ENCODE measurements around the gene ZNF628. TPM values are rescaled to one million over a fixed set of nuclear protein-coding genes. Genes with fewer than 3 reads are reported as not detected.

ZNF628 gene
- total RNA-seq, 1 donor from 2014 or later = 10.1 TPM

DNA sequence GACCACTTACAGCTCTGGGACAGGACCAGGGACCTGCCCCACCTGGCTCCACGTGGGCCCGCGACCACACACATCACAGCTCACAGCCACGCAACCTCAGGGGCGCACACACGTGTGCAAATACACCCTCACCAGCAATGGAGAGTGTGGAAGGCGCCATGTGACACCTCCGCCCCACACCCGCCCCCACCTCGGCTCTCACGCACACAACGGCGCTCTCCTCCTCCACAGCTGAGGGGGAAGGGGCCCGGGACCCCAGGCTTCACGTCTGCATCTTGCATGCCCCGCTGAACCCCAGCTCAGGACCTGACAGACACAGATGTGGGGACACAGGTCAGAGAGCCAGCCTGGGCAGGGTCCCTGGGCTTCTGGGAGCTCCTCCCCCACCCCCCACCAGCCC lies 26.9 kb upstream of the ZNF628 start:
- no peak for DNase-seq (ENCODE audit: extremely low read depth, low read depth, low spot score)

DNA sequence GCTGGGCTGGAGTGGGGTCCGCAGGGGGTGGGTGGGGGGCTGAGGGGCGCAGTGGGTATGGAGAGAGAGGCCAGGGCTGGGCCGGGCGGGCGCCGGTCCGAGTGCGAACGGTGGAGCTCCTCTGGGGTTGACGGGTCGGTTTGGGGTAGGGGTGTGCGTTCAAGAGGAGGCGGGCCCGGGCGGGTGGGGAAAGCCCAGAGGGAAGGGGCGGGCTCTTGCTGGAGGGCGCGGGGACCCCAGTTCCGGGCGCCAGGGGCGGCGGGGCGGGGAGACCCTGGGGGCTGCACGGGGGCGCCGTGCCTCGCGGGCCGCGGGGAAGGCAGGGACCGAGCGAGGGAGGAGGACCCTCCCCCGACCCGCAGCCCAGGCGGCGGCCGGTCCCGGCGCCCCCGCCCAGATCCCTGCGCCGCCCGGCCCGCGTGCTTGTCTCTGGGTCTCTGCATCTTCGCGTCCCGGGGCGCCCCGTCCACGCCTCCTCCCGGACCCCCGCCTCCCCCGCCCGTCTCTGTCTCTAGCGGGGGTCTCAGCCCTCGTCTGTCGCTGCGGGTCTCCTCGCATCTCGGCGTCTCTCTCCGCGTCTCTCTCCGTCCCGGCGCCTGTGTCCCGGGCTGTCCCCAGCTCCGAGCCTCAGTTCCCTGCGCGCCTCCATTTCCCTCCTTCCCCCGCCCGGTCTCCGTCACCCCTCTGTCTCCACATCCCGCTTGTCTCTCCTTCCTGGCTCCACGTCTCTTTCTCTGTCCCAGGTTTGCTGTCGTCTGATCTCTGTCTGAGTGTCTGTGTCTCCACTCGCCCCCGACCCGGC lies 25.1 kb upstream of the ZNF628 start:
- no peak for DNase-seq (ENCODE audit: extremely low read depth, low read depth, low spot score)

DNA sequence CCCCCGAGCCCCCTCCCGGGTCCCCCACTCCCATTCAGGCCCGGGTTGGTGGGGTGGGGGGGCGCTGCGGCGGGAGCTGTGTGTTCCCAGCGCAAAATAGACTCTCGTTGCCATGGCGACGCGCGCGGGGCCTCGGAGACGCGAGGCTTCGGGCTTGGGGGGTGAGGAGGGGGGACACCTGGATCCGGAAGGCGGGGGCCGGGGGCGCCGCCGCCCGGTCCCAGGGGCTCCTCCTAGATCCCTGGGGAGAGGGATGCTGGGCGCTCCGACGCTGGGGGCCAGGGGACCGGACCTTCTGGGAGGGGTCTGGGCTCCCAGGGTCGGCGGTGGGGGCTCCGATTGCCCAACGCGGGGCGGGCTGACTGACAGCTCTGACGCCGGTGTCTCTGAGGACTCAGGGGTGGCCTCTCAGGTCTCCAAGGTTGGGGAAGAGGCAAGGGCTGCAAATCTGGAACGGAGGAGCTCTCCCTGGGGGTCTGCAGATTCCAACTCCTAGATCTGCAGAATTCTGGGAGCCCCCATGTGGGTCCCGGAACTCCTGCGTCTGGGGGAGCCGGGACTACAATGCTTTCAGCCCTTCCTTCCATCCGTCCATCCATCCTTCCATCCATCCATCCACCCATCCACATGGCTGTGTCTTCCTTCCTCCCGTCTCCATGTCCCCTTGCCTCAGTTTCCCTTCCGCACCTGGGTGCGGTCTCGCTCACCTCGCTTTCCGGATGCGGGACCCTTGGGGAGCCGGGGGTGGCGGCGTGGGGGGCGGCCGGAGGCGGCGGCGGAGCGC lies 24.3 kb upstream of the ZNF628 start:
- no peak for DNase-seq (ENCODE audit: extremely low read depth, low read depth, low spot score)

DNA sequence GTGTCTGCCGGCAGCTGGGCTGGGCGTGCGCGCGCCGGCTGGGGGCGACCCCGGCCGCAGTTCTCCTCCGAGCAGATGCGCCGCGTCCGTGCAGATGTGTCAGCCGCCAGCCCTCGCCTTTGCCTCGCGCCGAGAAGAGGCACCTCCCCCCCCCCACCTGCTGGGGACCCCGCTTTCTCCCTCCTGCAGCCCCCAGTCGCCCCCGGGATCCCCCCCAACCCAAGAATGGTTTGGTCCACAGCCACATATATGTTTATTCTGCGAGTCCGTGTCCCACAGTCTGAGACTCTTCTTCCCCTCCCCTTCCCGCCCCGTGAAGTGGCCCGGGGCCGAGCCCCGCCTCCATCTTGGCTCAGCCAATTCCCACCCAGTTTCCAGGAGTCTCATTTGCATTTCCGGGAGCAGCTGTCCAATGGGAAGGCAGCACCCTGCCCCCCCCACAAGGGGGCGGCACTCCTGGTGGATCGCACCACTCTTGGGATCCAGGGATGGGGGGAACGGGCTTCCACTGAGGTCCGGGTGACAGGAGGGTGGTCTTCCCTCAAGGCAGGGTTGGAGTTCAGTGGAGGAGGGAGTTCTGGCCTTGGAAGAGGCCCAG lies 23.6 kb upstream of the ZNF628 start:
- DNase-seq (ENCODE audit: extremely low read depth, low read depth, low spot score) = no peak

DNA sequence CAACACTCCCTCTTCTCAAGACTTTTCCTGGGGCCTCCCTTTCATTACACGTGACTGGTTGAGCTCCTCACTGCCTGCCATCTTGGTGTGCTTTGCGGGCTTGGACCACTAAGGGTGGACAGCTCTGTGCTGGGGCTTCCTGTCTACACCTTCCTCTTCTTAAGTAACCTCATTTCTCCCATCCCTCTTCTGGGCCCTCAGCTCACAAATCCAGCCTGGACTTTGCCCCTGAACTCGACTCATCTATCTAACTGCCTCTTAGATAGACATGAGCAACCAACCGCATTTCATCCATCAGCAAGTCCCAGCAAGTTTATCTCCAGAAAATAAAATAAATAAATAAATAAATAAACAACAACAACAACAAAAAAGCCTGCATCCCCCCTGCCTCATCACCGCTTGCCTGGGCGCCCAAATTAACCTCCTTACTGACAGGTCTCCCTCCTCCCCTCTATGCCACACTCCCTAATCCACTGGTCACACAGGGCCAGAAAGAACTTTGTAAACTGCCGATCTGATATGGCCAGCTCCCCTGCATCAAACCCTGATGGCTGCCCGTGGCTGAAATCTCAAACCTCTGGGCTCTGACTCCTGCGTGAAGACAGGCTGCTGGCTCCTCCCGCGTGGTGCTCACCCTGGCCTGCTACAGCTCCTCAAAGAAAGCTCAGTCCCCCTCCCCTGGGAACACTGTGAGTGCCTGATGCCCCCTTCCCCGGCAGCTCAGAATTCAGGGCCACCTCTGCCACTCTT lies 22.7 kb upstream of the ZNF628 start:
- no peak for DNase-seq (ENCODE audit: extremely low read depth, low read depth, low spot score)

DNA sequence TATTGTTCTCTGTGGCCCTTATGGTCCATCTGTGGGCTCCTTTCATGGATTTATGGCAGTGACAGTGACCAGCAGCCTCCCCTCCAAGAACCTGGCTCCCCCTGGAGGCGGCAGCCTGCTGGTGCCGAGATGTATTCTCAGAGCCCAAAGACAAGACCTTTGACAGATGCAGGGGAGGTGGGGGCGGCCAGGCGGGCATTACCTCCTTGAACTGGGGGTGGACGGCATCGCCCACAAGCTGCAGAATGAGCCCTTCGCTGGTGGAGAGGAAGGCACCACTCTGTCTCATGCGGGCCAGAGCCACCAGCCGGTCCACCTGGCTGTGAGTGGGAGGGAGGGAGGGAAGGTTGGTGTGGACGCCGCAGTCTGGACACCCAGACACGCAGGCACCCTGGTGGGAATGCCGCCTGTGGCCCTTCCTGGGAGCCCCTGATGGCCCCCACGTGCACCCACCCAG lies 21.6 kb upstream of the ZNF628 start:
- no peak for DNase-seq (ENCODE audit: extremely low read depth, low read depth, low spot score)

DNA sequence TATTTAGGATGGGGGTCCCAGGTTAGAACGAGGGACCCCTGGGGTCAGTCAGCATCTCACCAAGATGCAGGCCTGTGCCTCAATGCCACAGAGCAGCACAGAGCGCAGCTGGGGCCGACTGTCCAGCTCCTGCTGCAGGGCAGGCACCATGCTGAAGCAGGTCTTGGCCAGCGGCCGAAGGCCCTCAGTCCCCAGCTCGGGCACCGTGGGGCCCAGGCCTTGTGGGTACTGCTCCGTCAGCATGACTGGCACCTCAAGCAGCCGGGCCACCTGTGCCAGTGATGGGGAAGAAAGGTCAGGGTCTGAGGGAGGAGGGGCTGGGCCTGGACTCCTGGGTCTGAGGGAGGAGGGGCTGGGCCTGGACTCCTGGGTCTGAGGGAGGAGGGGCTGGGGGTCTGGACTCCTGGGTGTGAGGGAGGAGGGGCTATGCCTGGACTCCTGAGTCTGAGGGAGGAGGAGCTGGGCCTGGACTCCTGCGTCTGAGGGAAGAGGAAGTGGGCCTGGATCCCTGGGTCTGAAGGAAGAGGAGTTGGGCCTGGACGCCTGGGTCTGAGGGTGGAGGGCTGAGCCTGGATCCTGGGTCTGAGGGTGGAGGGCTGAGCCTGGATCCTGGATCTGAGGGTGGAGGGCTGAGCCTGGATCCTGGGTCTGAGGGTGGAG lies 20.7 kb upstream of the ZNF628 start:
- DNase-seq (ENCODE audit: extremely low read depth, low read depth, low spot score) = no peak

DNA sequence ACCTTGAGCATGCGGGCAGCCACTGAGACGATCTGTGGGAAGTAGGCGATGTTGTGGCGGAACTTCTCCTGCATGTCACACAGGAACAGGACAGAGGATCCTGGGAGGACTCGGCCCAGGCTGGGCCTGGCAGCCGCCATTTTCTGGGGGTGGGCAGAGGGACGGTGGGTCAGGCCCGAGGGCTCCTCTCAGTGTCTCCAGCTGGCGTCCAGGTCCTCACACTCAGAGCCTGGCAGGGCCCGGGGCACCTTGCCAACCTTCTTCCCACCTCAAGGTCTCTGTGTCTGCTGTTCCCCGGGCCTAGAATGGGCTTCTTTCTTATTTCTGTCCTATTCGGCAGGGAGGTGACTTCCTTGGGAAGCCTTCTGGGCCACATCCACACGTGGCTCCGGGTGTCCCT lies 20.1 kb upstream of the ZNF628 start:
- no peak for DNase-seq (ENCODE audit: extremely low read depth, low read depth, low spot score)

DNA sequence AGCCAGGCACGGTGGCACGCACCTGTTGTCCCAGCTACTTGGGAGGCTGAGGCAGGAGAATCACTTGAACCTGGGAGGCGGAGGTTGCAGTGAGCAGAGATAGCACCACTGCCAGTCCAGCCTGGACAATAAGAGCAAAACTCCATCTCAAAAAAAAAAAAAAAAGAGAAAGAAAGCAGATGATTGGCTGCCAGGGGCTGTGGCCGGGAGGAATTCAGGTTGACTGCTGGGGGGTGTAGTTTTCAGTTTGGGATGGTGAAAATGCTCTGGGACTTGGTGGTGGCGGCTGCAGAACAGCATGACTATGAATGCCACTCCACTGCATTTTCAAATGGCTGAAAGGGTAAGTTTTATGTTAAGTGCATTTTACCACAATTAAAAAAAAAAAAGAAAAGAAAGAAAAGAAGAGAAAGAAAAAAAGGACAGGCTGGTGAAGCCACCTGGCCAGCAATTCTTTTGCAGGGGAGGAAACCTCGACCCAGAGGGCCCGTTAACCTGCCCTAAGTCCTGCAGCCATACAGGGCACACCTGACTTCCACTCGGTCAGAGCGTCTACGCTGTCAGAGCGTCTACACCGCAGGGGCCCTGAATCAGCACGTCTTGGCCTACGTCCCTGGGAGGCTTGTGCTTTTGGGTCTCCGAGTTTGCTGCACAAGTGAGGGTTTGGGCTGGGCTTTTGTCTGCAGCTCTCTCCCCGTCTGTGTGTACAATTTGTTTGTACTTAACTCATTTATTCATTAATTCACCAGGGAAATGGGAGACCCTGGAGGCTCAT lies 18.5 kb upstream of the ZNF628 start:
- DNase-seq (ENCODE audit: extremely low read depth, low read depth, low spot score) = no peak

DNA sequence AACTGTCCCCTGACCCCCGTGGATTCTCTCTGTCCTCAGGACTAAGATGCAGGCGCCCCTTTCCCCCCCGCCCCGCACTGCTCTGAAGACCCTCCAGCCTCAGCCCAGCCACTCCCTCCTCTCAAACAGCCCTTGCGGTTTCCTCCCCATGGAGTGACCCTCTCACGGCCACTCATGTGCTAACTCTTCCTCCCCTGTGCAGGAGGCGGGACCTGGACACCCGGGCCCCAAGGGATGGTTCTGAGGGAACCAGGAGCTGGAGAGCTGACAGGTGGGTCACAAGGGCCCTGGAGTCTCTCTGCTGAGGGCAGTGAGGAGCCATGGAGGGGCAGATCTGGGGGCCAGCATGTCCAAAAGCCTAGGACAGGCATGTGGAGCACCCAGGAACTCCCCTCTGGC lies 16.9 kb upstream of the ZNF628 start:
- DNase-seq (ENCODE audit: extremely low read depth, low read depth, low spot score) = no peak

DNA sequence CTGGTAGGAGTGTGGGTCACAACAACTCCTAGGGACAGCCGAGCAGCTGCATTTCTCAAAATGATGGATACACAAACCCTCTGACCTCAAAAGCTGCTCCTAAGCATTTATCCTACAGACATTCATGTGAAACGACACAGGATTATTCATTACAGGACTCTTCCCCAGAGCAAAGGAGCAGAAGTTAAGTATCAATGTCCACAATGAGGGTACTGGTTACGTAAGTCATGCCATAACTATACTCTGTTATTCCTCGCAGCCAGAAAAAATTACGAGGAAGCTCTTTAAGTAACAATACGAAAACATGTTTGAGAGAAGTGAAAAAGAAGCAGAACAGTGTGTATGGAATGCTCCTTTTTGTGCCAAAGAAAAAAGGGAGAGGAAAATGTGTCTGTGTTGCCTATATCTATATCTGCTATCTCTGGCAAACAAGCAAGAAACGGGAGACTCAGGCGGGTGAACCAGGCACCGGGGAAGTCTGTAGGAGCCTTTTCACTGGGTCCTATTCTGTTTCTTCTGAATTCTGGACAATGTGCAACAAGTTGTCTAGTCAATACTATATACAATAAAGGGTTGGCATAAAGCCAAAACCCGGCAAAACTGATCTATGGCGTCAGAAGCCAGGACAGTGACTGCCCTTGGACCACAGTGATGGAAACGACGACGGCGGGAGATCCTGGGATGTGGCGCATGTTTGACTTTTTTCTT lies 16.3 kb upstream of the ZNF628 start:
- DNase-seq (ENCODE audit: extremely low read depth, low read depth, low spot score) = no peak

DNA sequence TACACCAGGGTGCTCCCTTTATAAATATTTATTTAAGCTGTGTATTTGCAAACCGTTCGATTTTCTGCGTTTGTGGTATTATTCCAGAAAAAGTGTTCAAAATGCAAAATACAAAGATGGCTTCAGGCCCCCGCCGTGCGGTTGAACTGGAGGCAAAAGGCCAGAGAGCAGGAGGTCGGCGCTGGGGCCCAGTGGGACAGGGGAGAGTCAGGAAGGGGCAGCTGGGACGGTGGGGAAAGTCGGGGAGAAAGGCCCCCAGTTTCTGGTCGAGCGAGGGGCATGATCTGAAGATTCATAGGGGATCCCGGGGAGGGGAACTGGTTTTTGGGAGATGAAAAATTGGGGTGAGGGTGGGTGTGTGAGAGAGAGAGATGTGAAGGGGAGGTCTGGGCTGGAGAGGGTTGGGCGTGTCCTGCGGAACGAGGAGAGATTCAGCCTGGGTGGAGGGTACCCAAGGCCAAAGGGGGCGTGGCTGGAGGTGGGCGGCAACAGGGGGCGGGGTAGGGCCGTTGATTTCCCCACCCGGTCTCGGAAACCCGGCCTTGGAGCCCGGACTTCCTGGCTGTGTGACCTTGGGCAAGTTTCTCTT lies 15.7 kb upstream of the ZNF628 start:
- no peak for DNase-seq (ENCODE audit: extremely low read depth, low read depth, low spot score)

DNA sequence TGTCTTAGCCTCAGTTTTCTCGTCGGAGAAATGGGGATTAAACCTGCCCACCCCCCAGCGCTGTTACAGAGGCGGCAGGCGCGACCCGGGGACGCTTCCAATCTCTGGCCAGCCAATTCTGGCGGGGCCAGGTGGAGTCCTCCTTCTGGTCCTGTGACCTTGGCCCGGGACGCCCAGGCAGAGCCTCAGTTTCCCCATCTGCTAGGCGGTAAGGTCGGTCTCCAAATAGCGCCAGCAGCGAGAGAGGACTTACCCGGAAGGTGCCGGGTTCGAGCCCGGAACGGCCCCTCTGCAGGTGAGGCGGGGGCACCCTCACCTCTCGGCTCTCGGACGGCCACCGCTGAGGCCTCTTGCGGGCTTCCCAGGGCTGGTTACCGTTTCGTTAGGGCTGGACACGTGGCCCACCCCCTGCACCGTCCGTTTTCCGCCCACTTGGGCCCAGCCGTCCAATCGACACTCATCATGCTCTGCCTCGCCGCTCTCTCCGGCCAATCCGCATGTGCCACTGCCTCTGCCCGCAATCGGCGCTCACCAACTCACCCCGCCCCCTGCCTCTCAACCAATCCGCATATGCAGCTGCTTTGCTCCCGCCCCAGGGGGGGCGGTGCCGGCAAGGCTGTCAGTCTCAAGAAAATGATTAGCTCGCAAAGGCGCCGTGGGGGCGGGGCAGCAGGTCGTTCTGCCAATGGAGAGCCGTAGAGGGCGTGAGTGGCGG lies 15.0 kb upstream of the ZNF628 start, which contains the start of gene ISOC2:
TSS of gene ISOC2 (minus strand) at position 384 of the 715 bp plus-strand sequence. CDS start 5,156 bp downstream, outside the sequence.
- DNase-seq (ENCODE audit: extremely low read depth, low read depth, low spot score) = peak; percentile 89

DNA sequence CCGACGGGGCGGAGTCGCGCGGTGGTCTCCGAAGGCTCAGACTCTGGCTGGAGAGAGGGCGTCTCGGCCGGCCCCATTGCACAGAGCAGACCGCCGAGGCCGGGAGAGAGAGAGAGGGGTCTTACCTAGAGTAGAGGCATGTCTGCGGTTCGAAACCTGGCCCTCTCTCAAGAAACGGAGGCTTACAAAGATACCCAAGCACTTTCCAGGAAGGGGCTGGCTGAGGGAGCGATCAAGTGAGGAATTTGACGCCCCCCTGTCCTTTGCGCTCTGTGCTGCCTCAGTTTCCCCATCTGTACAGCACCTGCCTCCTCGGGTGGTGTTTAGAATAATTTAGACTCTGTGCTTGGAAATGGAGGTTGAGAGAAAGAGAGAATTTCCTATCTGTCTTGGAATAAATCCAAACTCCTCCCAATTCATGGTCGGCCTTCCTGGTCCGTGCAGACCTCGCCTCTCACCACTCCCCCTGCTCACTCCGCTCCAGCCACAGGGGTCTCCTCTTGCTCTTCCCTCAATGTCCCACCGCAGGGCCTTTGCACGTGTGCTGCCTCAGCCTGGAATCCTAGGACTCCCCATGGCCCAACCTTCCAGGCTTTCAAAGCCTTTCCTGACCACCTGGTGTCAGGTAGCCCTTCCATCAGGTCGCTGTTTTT lies 14.3 kb upstream of the ZNF628 start:
- DNase-seq (ENCODE audit: extremely low read depth, low read depth, low spot score) = no peak

DNA sequence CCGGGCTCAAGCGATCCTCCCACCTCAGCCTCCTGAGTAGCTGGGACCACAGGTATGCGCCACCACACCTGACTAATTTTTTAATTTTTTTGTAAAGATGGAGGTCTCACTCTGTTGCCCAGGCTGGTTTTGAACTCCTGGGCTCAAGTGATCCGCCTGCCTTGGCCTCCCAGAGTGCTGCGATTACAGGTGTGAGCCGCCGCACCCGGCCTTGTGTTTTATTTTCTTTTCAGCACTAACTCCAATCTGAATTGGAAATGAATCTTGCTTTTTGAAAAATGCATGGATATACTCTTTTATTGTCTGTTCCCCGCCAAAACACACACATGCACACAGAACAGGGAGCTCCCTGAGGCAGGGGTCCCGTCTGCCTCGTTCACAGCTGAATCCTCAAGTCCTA lies 13.7 kb upstream of the ZNF628 start:
- no peak for DNase-seq (ENCODE audit: extremely low read depth, low read depth, low spot score)

DNA sequence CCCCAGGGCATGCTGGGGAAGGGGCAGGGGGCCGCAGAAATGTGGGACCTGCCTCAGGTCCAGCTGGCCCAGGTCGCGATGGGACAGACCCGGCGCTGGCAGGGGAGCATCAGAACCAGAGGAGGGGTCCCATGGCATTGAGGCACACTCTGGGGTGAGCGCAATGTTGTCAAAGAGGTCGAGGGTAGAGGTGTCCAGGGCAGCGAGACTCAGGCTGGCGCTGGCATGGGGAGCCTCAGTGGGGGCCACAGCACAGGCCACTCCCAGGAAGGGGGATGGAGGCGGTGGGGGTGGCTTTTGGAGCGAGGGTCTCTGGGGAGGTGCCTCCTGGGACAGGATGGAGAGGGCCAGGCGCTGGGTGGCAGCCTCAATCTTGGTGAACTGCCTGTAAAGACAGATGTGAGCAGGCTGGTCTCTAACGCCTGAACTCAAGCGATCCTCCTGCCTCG lies 12.8 kb upstream of the ZNF628 start:
- no peak for DNase-seq (ENCODE audit: extremely low read depth, low read depth, low spot score)

DNA sequence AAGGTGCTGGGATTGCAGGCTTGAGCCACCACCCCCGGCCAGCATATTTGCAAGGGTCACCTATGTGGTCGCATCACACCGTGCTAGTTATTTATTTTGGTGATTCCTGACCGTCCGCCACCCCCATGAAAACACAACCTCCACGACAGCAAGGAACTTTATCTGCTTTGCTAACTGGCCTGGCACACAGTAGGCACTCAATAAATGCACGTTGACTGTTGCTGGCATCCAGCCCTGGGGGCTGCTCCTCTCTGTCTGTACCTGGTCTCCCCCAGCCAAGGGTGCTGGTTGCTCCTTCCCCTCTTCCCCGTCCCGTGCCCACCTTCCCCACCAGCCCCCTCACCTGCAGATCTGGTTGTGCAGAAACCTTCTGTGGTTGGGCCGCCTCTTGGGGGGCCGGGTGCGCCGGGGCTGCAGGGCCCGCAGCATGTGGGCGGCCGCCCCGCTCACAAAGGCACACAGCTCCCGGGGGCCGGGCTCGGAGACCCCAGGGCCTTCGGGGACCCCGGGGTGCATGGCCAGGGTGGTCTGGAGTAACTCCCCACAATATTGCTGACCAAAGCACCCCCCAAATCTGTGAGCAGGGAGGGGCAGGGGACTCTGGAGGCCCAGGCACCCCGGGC lies 12.3 kb upstream of the ZNF628 start:
- no peak for DNase-seq (ENCODE audit: extremely low read depth, low read depth, low spot score)

Data from glomerular endothelial cell (primary cell).